ENCODE data around the gene CAPN10. TPM values are rescaled to one million over a fixed set of nuclear protein-coding genes. Genes with fewer than 3 reads are reported as not detected.
A peak's percentile ranks its signal among the peaks of the same experiment; 100 is the strongest.

CAPN10 gene
- total RNA-seq, 1 experiment from 2014 or later, result 61.3 TPM

DNA sequence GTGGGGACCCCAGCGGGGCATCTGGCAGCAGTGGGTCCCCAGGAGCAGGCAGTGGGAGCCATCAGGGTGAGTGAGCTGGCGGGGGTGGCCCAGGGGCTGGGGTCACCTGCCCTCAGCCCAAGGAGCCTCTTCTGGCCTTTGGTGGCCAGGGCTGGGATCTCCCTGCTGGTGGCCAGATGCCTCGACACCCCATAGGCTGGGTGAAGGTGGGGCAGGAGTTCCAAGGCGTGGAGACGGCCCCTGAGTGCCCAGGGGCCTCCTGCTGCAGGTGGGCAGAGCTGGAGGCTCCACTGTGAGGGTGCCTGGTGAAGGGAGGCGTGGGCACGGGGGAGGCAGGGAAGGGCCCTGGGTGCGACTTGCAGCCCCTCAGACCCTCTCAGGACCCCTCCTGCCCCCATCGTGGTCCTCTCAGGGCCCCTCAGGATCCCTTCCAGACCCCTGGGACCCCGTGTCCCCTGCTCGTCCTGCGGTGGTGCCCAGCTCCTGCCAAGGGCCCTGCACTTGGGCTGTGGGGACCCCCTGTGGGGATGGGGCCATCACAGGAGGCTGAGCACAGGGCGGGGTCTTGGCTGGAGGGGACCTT is 33.7 kb downstream of the CAPN10 start:
- TF ChIP-seq, protein P1, sequence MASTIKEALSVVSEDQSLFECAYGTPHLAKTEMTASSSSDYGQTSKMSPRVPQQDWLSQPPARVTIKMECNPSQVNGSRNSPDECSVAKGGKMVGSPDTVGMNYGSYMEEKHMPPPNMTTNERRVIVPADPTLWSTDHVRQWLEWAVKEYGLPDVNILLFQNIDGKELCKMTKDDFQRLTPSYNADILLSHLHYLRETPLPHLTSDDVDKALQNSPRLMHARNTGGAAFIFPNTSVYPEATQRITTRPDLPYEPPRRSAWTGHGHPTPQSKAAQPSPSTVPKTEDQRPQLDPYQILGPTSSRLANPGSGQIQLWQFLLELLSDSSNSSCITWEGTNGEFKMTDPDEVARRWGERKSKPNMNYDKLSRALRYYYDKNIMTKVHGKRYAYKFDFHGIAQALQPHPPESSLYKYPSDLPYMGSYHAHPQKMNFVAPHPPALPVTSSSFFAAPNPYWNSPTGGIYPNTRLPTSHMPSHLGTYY (CRISPR knock-in tag; IDR thresholded peaks at IDR 0.05), result no peak
- TF ChIP-seq, protein P2, sequence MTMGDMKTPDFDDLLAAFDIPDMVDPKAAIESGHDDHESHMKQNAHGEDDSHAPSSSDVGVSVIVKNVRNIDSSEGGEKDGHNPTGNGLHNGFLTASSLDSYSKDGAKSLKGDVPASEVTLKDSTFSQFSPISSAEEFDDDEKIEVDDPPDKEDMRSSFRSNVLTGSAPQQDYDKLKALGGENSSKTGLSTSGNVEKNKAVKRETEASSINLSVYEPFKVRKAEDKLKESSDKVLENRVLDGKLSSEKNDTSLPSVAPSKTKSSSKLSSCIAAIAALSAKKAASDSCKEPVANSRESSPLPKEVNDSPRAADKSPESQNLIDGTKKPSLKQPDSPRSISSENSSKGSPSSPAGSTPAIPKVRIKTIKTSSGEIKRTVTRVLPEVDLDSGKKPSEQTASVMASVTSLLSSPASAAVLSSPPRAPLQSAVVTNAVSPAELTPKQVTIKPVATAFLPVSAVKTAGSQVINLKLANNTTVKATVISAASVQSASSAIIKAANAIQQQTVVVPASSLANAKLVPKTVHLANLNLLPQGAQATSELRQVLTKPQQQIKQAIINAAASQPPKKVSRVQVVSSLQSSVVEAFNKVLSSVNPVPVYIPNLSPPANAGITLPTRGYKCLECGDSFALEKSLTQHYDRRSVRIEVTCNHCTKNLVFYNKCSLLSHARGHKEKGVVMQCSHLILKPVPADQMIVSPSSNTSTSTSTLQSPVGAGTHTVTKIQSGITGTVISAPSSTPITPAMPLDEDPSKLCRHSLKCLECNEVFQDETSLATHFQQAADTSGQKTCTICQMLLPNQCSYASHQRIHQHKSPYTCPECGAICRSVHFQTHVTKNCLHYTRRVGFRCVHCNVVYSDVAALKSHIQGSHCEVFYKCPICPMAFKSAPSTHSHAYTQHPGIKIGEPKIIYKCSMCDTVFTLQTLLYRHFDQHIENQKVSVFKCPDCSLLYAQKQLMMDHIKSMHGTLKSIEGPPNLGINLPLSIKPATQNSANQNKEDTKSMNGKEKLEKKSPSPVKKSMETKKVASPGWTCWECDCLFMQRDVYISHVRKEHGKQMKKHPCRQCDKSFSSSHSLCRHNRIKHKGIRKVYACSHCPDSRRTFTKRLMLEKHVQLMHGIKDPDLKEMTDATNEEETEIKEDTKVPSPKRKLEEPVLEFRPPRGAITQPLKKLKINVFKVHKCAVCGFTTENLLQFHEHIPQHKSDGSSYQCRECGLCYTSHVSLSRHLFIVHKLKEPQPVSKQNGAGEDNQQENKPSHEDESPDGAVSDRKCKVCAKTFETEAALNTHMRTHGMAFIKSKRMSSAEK (CRISPR knock-in tag; IDR thresholded peaks at IDR 0.05; ENCODE audit: borderline replicate concordance), result no peak
- no peak overlapping the region for H3K4me3 Mint-ChIP-seq
- no peak overlapping the region for H3K27ac Mint-ChIP-seq
- peak; percentile 7 for DNase-seq (ENCODE audit: low spot score)
- H3K9me3 Mint-ChIP-seq, result peaks cover 19% of the 10 kb centered on the region
- ChIA-PET CTCF (no interaction called here), POLR2A (no interaction called here)
- no peaks in the 10 kb centered on the region; the same call in 1 of the 2 replicates for H3K27me3 Mint-ChIP-seq (ENCODE audit: low read depth)
- no peak for ATAC-seq
- no peaks in the 10 kb centered on the region for H3K4me1 Mint-ChIP-seq
- H3K36me3 Mint-ChIP-seq, result peaks cover 22% of the 10 kb centered on the region

DNA sequence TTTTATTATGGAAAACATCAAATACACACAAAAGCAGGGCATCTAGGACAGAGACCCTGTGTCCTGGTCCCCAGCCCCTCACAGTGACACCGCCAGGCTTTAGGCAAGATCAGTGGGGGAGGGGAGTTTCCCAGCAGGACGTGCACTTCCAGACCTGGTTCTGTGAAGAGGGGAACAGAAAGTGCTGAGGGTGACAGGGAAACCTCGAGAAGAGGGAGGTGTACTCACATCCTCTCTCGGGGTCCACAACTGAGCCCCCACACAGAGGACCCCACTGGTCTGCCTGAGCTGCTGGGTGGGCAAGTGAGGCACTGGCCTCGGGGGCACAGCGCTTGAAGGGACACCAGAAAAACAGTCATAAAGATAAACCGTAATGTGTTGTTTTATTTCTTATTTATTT is 34.3 kb downstream of the CAPN10 start:
- H3K9me3 Mint-ChIP-seq, result peaks cover 19% of the 10 kb centered on the region
- TF ChIP-seq, protein P3, sequence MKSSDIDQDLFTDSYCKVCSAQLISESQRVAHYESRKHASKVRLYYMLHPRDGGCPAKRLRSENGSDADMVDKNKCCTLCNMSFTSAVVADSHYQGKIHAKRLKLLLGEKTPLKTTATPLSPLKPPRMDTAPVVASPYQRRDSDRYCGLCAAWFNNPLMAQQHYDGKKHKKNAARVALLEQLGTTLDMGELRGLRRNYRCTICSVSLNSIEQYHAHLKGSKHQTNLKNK (CRISPR knock-in tag; IDR thresholded peaks at IDR 0.05), result no peak
- no peak for TF ChIP-seq EMX1 (CRISPR knock-in tag; IDR thresholded peaks at IDR 0.05)
- TF ChIP-seq JUN (CRISPR knock-in tag; IDR thresholded peaks at IDR 0.05), result no peak
- TF ChIP-seq, protein P4, sequence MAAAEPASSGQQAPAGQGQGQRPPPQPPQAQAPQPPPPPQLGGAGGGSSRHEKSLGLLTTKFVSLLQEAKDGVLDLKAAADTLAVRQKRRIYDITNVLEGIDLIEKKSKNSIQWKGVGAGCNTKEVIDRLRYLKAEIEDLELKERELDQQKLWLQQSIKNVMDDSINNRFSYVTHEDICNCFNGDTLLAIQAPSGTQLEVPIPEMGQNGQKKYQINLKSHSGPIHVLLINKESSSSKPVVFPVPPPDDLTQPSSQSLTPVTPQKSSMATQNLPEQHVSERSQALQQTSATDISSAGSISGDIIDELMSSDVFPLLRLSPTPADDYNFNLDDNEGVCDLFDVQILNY (CRISPR knock-in tag; IDR thresholded peaks at IDR 0.05), result no peak
- TF ChIP-seq, protein P5, sequence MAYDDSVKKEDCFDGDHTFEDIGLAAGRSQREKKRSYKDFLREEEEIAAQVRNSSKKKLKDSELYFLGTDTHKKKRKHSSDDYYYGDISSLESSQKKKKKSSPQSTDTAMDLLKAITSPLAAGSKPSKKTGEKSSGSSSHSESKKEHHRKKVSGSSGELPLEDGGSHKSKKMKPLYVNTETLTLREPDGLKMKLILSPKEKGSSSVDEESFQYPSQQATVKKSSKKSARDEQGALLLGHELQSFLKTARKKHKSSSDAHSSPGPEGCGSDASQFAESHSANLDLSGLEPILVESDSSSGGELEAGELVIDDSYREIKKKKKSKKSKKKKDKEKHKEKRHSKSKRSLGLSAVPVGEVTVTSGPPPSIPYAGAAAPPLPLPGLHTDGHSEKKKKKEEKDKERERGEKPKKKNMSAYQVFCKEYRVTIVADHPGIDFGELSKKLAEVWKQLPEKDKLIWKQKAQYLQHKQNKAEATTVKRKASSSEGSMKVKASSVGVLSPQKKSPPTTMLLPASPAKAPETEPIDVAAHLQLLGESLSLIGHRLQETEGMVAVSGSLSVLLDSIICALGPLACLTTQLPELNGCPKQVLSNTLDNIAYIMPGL (CRISPR knock-in tag; IDR thresholded peaks at IDR 0.05), result no peak
- TF ChIP-seq, protein P6, sequence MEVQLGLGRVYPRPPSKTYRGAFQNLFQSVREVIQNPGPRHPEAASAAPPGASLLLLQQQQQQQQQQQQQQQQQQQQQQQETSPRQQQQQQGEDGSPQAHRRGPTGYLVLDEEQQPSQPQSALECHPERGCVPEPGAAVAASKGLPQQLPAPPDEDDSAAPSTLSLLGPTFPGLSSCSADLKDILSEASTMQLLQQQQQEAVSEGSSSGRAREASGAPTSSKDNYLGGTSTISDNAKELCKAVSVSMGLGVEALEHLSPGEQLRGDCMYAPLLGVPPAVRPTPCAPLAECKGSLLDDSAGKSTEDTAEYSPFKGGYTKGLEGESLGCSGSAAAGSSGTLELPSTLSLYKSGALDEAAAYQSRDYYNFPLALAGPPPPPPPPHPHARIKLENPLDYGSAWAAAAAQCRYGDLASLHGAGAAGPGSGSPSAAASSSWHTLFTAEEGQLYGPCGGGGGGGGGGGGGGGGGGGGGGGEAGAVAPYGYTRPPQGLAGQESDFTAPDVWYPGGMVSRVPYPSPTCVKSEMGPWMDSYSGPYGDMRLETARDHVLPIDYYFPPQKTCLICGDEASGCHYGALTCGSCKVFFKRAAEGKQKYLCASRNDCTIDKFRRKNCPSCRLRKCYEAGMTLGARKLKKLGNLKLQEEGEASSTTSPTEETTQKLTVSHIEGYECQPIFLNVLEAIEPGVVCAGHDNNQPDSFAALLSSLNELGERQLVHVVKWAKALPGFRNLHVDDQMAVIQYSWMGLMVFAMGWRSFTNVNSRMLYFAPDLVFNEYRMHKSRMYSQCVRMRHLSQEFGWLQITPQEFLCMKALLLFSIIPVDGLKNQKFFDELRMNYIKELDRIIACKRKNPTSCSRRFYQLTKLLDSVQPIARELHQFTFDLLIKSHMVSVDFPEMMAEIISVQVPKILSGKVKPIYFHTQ (CRISPR knock-in tag; IDR thresholded peaks at IDR 0.05), result no peak
- TF ChIP-seq SMAD4 (CRISPR knock-in tag; IDR thresholded peaks at IDR 0.05), result no peak
- TF ChIP-seq ESRRA (CRISPR knock-in tag; IDR thresholded peaks at IDR 0.05; ENCODE audit: borderline replicate concordance), result no peak
- TF ChIP-seq NR1H2 (CRISPR knock-in tag; IDR thresholded peaks at IDR 0.05), result no peak
- TF ChIP-seq GRHL2 (CRISPR knock-in tag; IDR thresholded peaks at IDR 0.05; ENCODE audit: insufficient replicate concordance, severe bottlenecking), result no peak
- no peak for TF ChIP-seq RELA (CRISPR knock-in tag; IDR thresholded peaks at IDR 0.05; ENCODE audit: borderline replicate concordance)
- TF ChIP-seq, protein P2 (CRISPR knock-in tag; IDR thresholded peaks at IDR 0.05; ENCODE audit: borderline replicate concordance), result no peak
- no peak for TF ChIP-seq TCF7 (CRISPR knock-in tag; IDR thresholded peaks at IDR 0.05; ENCODE audit: low read depth)
- no peak for TF ChIP-seq GABPB1 (CRISPR knock-in tag; IDR thresholded peaks at IDR 0.05)
- ChIA-PET POLR2A (no interaction called here), CTCF (interaction anchor here (1.2 kb wide), 1 partner anchor 41 kb away, joined by 4 read pairs; no protein-coding TSS in a partner anchor)
- ATAC-seq, result no peak
- H3K27ac Mint-ChIP-seq, result no peak overlapping the region
- no peak for DNase-seq (ENCODE audit: low spot score)
- H3K4me1 Mint-ChIP-seq, result no peaks in the 10 kb centered on the region
- H3K4me3 Mint-ChIP-seq, result no peak overlapping the region
- H3K36me3 Mint-ChIP-seq, result peaks cover 19% of the 10 kb centered on the region
- no peaks in the 10 kb centered on the region for H3K27me3 Mint-ChIP-seq (ENCODE audit: low read depth)
